ENCODE measurements around the gene RPS28.

DNA sequence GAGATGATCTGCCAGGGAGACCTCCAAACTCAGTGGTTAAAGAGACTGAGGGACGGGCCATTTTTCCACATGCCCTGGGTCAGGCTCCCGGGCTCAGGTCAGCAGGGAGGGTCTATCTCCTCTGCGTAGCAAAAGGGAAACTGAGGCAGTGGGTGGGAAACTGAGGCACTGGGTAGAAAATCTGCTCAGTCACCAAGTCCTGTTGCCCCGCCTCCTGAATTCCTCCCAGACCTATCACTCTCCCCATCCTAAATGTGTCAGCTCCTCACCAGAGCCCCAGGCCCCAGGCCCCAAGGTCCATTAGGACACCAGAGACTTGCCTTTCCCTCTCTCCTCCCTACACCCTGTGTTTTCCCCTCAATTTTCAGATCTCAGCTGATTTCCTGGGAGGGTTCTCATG, 15.5 kb upstream of the RPS28 start:
- TF ChIP-seq, protein P1, sequence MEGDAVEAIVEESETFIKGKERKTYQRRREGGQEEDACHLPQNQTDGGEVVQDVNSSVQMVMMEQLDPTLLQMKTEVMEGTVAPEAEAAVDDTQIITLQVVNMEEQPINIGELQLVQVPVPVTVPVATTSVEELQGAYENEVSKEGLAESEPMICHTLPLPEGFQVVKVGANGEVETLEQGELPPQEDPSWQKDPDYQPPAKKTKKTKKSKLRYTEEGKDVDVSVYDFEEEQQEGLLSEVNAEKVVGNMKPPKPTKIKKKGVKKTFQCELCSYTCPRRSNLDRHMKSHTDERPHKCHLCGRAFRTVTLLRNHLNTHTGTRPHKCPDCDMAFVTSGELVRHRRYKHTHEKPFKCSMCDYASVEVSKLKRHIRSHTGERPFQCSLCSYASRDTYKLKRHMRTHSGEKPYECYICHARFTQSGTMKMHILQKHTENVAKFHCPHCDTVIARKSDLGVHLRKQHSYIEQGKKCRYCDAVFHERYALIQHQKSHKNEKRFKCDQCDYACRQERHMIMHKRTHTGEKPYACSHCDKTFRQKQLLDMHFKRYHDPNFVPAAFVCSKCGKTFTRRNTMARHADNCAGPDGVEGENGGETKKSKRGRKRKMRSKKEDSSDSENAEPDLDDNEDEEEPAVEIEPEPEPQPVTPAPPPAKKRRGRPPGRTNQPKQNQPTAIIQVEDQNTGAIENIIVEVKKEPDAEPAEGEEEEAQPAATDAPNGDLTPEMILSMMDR (IDR thresholded peaks at IDR 0.05): no peak
- TF ChIP-seq POLR2AphosphoS5 (IDR thresholded peaks at IDR 0.05) (no peak), POLR2A (IDR thresholded peaks at IDR 0.05) (no peak), EP300 (IDR thresholded peaks at IDR 0.05; ENCODE audit: low read depth) (no peak)

All from transverse colon (tissue), 4 donors.